NAMALWA (cell line): Measurements from ENCODE around the gene RASA1.
A peak's percentile ranks its signal among the peaks of the same experiment; 100 is the strongest.
"Not testable (repeated sequence)": the region's sequence is repeated elsewhere in the genome, so short reads cannot be mapped to it uniquely, and the experiment has no call there.

ENCODE experiments used
- DNase-seq: peaks from one replicate; pipeline ENCODE4 v3.0.0-alpha.2; 2015; ENCODE audit warnings: low spot score

Gene RASA1

DNA sequence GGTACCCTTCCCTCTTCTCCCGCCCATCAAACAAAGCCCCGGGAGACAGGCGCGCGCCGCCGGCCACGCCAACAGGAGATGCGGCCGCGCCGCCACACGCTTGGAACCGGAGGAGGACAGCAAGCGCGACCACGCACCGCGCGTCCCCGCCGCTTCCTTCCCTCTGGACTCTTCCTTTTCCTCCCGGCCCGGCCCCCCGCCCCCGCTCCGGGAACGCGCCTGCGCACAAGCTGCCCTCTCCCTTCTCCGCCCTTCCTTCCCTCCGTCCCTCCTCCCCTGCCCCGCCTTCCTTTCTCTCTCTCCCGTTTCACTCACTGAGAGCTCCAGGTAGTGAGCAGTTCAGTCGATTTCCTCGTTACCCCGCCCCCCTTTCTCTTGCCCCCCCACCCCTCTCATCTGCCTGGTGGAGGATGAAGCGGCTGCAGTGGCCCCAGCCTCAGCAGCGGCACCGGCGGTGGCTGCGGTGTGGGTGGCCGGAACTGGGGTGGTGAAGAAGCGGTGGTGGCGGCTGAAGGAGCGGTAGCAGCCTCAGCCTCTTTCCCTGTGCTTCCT is at the start of gene RASA1:
Gene RASA1, plus strand, starts transcription at position 310 of the 552 bp plus-strand sequence. CDS start 569 bp downstream, outside the sequence.
- DNase-seq, result peak; percentile 82

DNA sequence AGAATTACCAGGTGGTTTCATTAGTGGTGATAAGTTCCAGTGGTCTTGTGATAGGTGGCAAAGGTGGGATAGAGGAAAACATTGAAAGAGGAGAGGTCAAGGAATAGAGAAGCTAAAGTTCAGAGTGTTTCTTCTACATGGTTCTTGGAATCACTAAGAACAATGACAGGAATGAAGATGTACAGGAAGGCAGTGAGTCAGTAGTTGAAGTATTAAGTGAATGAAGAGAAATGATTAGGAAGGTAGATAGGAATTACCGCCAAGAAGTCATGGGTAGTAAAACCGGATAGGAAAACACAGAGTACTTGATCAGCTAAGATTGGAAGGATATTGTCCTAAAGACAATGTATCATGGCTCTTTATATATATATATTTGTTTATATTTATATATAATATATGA is 37.9 kb upstream of the RASA1 start:
- no peak for DNase-seq

DNA sequence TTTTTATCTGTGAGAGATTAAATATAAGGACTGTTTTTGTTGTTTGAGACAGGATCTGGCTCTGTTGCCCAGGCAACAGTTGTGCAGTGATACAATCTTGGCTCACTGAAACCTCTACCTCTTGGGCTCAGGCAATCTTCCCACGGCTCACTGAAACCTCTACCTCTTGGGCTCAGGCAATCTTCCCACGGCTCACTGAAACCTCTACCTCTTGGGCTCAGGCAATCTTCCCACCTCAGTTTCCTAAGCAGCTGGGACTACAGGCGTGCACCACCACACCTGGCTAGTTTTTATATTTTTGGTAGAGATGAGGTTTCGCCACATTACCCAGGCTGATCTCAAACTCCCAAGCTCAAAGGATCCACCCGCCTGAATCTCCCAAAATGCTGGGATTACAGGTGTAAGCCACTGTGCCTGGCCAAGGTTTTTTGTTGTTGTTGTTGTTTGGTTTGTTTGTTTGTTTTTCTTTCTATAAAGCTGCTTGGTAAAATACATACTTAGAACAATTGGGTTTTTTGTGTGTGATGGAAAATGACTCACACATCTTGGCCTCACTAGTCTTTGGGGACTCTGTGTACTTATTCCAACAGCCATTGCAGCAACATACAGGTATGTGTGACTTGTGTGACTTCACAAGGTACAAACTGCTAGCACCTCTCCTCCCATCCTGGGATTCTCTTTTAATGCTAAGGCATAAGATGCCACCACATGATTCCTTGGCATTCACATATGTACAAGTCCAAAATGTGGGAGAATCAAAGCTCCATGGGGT is 36.5 kb upstream of the RASA1 start:
- DNase-seq, result no peak

DNA sequence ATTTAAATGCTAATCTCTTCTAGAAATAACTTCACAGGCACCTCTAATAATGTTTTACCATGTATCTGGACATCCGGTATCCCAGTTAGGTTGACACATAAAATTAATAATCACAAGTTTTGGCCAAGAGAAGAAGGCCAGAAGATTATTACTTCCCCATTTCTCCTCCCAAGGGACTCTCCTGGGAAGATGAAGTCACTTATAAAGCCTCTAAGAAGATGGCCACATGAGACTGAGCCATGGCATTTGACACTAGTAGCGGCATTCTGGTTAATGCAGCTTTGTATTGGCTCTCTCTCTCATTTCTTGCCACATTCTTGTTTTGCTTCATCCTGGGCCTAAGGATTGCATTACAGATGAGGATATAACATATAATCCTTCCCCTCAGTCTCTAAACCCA is 34.5 kb upstream of the RASA1 start:
- no peak for DNase-seq

DNA sequence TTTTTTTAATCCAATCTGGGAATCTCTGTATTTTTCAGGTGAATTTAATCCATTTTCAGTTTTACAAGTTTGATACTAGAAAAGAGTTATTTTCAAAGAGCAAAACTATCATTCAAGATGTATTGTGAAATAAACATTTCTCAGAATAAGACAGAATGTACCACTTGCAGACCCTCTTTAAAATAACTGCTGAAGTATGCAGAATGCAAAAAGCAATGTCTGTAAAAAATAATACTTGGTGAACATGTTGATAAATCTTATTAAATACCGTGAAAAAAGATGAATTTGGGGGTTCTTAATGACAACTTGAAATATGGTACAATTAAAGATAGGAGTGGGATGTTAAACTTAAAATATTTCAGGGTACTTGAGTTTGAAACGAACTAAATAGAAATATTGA is 26.1 kb upstream of the RASA1 start:
- no peak for DNase-seq

DNA sequence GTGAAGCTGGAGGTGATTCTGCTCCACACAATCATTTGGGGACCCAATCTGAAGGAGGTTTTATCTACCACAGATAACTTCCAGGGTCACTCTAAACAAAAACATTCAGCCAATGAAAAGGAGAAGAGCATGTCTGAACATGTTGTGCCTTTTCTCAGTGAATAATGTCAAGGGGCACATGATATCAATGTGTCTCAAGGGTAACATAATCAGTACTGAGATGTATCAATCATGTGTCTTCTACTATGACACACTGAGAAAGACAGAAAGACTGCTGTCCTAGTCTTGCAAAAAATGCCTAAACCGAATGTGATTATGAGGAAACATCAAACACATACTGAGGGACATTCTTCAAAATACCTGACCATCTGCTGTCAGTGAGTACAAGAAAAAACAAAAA is 25.4 kb upstream of the RASA1 start:
- DNase-seq, result no peak

DNA sequence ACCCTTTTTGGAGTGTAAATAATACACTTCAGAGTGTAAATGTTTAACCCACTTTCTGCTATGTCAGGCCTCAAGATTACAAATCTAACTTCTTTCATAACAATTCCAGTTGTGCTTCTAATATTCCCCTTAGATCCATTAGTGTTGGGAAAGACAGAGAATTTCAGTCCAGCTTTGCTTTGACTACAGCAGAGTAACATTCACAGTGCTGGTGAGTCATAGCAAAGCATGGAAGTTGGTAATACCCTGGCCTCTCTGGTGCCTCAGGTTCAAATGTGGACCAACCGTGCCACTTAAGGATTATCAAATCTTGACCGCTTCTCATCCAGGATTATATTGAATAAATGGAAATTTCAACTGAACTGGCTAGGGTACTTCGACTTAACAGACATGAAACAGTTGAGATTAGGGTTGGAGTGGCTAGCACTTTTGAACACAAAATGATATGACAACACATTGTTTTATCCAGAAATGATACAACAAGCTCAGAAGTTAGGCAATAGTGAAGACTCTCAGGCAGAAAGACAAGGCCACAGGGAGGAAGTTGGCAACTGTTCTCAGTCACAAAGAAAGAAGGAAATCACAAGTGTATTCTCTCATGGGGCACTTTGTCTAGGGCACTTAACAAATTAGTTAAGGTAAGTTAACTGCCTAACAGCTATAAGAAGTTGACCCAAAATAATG is 24.4 kb upstream of the RASA1 start:
- no peak for DNase-seq

DNA sequence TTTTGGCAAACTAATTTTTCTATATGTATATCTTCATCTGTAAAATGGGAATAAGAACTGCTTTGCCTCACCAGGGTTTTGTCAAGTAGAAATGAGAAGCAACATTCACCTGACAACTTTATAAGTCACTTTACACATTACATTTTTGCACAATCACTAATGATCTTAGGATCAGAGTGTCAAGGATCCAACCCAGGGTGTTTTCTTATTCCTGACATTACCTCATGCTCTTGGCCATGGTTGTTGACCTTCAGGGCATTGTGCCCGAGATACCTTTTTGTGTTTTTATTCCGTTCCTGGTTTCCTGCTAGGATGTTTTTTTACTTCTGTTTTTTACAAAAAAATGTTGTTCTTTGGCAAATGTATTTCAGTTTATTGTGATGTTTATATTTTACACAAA is 22.2 kb upstream of the RASA1 start:
- DNase-seq, result no peak

DNA sequence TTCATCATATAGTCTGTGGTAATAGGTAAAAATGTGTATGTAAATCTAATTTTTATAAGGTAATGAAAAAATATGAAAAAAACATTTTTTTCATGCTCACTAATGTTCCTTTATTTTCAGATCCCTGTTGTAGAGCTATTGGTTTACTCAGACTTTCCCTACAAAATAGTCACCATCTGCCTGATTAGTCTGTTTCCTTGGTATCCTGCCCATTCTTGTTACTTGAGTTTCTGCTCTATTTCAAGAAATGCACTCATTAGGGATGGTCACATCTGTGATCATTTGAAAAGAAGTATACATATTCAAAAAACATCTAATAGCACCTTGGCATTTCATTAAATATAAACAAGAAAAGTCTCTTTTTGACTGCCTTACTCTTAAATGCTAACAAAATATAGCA is 21.6 kb upstream of the RASA1 start:
- DNase-seq, result no peak

DNA sequence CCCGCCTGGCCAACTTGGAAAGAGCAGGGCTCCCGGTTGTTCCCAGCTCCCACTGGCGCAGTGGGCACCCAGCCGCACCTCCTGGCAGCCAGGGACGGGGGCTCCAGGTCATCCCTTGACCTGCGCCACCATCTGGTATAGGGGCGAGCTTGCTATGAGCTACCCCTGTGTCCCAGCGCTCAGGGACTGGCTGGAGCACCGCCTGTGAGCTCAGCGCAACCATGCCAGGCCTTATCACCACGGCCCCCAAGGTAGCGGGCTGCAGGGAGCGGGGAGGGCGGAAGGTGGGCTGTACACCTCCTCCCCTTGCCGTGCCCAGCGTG is 15.4 kb upstream of the RASA1 start:
- DNase-seq, result no peak

DNA sequence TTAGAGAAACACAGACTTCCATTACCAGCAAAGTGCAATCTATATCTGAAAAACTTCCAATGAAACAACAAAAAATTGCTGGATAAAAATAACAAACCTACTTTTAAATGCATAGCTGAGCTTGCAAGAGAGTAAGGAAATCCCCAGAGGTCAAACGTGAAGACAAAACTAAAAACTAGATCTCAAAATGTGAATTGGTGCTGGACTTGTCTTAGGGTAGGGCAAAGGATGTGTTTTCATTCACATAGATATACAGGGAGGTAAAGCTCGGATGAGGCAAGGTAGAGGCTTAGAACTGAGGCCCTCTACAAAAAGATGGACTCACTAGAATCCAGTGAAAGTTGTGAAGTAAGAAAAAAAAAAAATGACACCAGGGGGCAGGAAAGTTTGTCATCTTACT is 13.6 kb upstream of the RASA1 start:
- DNase-seq, result no peak

DNA sequence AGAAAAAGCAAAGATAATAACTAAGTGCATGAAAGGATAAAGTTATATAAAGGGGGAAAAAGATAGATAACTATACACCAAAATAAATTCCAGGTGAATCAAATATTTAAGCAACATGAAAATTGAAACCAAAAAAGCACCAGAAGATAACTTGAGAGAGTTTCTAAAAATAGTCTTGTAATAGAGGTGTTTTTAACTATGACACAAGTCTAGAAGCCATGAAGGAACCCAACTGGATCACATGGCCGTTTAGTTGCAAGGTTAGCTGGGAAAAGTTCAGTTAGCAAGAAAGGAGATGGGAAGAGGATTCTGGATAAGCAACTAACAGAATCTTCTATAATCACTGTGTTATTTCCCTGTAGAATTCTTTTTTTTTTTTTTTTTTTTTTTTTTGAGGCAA is 9.2 kb upstream of the RASA1 start:
- DNase-seq, result no peak

DNA sequence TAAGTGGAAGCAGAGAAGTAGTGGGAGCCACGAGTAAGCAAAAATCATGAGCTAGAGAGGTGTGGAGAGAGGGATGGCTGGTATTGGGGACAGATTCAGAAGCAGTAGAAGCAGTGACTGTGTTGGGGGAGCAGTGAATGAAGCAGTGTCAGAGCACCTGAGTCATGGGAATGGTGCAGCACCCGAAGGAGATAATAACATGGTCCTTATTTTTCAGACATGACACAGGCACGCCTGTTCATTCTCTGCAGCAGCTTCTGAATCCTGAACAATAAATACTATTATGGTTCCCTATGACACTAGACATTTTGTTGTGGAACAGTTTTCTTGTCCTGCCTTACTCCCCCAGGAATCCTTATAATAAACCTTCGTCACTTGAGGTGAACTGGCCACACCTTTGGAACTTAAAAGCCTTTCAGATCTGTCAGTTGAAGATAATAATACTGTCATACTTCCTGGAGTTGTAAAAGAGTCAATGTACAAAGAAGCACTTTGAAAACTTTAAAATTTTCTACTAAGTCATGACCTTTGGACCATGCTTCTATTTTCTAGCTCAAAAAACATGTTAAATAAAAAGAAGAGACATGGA is 7.0 kb upstream of the RASA1 start:
- DNase-seq, result no peak

DNA sequence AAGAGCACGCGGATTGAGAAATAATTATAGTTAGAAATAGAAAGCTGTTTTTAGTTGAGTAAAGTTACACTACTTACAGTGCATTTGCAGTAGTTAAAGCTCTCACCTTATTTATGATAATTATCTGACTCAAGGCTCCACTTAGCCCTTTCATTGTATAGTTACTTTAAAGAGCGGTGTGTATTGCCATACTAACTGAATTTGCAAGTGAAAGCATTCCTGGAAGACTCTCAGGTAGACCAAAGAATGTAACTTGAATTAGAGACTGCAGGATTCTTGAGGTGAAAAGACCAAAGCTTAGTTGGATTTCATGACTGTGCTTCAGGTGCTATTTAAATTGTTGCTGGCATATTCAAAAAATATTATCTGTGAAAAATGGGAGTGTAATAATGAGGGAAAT is 4.2 kb upstream of the RASA1 start:
- no peak for DNase-seq

DNA sequence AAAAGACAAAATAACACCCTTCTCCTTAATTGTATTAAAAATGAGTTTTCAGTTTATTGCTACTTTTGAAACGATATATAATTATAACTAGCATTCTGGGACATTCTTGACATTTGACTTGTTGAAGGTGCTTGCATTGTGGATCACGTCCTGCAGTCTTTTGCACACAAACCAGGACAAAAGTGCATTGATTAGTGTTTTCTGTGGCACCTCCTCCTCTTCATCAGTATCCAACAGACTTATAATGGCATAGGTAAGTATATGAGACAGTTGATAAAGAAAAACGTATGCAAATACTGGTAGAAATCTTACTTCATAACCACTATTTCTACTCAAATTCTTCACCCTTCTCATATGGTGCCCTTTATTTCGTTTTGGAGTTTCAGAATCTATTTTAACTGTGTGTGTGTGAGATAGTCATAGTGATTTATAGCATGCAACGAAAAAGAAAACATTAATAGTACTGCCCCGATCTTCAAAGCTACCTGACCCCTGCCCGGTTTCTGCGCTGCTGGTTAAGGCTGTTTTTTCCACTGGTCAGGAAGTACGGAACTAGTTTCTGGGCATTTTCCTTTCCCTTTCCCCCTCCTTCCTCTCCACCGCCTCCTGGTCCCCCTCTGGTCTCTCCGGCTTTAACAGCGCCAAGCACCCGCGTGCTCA is 639 bp upstream of the RASA1 start:
- no peak for DNase-seq

DNA sequence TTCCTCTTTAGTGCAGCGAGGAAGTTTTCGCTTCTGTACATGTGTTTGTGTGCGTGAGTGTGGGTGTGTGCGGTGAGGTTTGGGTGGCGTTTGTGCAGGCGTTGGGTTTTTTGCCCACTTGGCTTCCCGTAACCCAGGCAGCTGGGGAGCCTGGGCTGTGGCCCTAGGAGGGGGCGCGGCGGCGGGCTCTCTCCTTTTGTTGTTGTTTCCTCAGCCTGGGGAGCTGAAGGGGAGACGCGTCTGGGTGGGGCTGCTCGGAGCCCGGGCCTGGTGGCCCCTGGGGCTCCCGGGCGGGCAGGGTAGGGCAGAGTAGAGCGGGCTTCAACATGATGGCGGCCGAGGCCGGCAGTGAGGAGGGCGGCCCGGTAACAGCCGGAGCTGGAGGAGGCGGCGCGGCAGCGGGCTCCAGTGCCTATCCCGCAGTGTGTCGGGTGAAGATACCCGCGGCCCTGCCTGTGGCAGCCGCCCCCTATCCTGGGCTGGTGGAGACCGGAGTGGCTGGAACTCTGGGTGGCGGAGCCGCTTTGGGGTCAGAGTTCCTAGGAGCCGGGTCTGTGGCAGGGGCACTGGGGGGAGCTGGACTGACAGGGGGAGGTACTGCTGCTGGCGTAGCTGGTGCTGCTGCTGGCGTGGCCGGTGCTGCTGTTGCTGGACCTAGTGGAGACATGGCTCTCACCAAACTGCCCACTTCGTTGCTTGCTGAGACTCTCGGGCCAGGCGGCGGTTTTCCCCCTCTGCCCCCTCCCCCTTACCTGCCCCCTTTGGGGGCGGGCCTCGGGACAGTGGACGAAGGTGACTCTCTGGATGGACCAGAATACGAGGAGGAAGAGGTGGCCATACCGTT is 665 bp downstream of the RASA1 start:
- DNase-seq, result no peak

DNA sequence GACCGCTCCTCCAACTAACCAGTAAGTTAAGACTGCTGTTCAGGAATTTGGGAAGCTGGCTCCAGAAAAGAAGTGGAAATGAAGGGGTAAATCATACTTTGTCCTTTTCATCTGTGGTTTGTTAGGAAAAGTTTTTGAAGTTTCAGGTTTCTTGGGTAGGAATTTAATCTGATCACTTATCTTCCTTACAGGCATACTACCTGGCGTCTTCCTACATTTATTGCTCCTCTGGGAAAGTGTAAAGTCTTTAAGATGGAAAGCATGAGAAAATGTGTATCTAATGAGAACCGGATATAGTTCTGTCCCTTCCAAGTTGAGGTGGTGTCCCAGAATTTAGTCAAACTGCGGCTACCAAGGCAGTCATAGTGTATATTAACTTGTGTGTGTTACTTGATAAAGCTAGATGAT is 1.3 kb downstream of the RASA1 start:
- DNase-seq, result peak; percentile 19

DNA sequence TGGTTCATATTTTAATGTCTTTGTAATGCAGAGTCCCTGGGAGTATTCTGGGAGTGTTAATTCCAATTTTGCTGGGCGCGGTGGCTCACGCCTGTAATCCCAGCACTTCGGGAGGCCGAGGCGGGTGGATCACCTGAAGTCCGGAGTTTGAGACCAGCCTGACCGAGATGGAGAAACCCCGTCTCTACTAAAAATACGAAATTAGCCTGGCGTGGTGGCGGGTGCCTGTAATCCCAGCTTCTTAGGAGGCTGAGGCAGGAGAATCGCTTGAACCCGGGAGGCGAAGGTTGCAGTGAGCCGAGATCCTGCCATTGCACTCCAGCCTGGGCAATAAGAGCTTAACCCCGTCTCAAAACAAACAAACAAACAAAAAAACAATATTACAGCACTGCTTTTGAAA is 3.2 kb downstream of the RASA1 start:
- not testable (repeated sequence) for DNase-seq

DNA sequence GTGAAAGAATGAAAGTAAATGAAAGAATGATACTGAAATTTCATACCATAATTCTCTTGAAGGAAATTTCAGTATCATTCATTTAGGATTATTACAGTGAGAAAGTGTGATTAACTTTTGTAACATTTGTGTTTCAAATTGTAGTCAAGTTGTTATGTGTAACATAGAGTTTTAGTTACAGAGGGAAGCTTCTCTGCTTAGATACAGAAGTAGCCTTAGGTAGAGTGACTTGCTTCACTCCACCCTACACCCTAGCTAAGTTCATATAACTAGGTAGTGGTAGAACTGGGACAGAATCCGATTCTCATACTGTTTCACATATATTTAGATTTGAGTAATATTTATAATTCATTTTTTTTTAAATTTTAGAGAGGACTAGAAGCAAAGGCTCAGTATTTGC is 9.0 kb downstream of the RASA1 start:
- DNase-seq, result no peak

DNA sequence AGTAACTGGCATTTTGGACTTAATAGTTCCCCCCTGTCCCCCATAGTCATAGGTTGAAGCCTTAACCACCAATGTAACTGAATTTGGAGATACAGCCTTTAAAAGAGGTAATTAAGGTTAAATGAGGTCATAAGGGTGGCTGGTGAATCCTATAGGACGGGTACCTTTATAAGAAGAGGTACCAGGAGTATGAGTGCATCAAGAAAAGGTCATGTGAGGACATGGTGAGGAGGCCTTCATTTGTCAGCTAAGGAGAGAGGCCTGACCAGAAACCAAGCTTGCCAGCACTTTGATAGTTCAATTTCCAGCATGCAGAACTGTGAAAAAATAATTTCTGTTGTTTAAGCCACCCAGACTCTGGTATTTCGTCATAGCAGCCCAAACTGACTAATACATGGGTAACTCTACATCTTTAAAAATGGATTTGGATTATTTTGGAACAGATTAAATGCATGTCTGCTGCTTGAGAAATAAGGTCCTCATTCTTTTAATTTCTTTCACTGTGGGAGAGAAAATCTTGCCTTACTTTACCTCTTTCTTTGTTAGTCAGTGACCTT is 9.7 kb downstream of the RASA1 start:
- no peak for DNase-seq

DNA sequence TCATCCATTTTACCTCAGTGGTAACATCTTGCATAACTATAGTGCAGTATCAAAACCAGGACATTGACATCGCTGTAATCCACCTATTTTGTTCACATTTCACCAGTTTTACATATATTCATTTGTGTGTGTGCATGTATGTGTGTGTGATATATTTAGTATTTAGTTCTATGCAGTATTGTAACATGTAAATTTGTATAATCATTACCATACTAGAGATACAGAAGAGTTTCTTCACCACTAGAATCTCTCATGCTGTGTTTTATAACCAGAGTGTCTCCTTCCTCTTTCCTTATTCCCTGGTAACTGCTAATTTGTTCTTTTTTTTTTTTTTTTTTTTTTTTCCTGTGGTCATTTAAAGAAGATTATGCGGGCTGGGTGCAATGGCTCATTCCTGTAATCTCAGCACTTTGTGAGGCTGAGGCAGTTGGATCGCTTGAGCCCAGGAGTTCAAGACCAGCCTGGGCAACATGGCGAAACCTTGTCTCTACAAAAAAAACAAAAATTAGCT is 11.0 kb downstream of the RASA1 start:
- DNase-seq, result no peak
